Activated T-helper 2 cell treated with anti-CD3 and anti-CD28 coated beads, Interferon-gamma antibody, Interleukin-2, Interleukin-4, amounts not matched to agents 10 μg/mL and 5 μg/mL and 100 μg/mL, durations not matched to agents 14 hours and 24 hours and 36 hours (primary cell): Measurements from ENCODE around the gene IQGAP2. TPM values are rescaled to one million over a fixed set of nuclear protein-coding genes. Genes with fewer than 3 reads are reported as not detected.

Experiments
- DNase-seq: peaks from one replicate; pipeline ENCODE4 v3.0.0; 2021; ENCODE audit warnings: low spot score
- H3K27ac Mint-ChIP-seq: one replicate; pipeline ENCODE4 v1.8.0; 2021; ENCODE audit warnings: mixed read lengths
- H3K27me3 Mint-ChIP-seq: one replicate; pipeline ENCODE4 v1.8.0; 2021; ENCODE audit warnings: low read depth, mixed read lengths
- H3K36me3 Mint-ChIP-seq: one replicate; pipeline ENCODE4 v1.8.0; 2021; ENCODE audit warnings: low read depth, mixed read lengths
- H3K4me1 Mint-ChIP-seq: one replicate; pipeline ENCODE4 v1.8.0; 2021; ENCODE audit warnings: low read depth, mixed read lengths
- H3K4me3 Mint-ChIP-seq: one replicate; pipeline ENCODE4 v1.8.0; 2021; ENCODE audit warnings: low read depth, mild to moderate bottlenecking, moderate library complexity, mixed read lengths
- H3K9me3 Mint-ChIP-seq: one replicate; pipeline ENCODE4 v1.8.0; 2021; ENCODE audit warnings: mixed read lengths
- intact Hi-C: fragments of 100-400 bp; cut with micrococcal nuclease; formaldehyde crosslinking; loops from one replicate; pipeline ENCODE4 v1.15.1; 2023
- total RNA-seq: library from RNA; stranded (reverse); gene quantifications from 2 replicates; pipeline ENCODE4 v1.2.3, GENCODE V29; 2022

Gene IQGAP2
- total RNA-seq, 1 donor from 2014 or later = 28.3 TPM

DNA sequence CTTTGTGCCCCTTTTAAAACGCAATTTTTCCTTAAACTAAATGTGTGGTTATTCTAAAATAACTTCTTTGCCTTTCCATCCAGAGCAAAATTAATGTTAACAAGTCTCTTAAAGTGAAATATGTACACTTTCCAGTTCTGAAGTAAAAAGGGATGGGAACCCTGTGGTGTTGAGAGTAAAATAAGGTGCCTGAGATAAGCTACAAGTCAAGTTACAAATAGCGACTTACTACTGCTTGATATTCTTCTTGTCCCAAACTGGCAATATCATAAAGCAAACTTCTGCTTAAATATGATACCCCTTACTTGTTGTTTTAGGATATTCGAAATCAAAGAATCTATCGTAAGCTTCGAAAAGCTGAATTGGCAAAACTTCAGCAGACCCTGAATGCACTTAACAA, 294.6 kb downstream of the IQGAP2 start:
- H3K4me3 Mint-ChIP-seq = no peak overlapping the region

DNA sequence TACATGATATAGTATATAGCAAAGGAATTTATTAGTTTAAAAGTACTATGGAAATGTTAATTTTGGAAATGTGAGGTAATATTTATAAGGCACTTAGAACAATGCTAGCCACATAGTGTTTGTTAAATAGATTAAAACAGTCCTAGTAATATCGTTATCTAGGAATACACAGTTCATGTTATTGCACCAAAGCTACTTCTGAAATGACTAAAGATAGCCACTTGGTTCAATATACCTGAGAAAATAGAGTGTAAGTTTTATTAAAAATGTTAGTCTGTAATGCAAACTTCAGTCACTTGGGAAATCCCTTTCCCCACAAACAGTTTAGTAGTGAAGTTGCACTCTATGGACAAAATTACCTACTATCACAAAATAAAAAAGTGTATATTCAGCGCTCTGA, 297.5 kb downstream of the IQGAP2 start:
- no peak for DNase-seq
- intact Hi-C loops = no loop called here
- H3K4me3 Mint-ChIP-seq = no peak overlapping the region
- H3K36me3 Mint-ChIP-seq = peaks cover 44% of the 10 kb centered on the region
- H3K9me3 Mint-ChIP-seq = no peaks in the 10 kb centered on the region
- no peak overlapping the region for H3K27ac Mint-ChIP-seq
- H3K27me3 Mint-ChIP-seq = no peaks in the 10 kb centered on the region
- peaks cover 4% of the 10 kb centered on the region for H3K4me1 Mint-ChIP-seq

More for the DNA sequence above, 294.6 kb downstream of the IQGAP2 start:
- DNase-seq = no peak
- Mint-ChIP-seq H3K36me3 (peaks cover 56% of the 10 kb centered on the region), H3K27me3 (no peaks in the 10 kb centered on the region), H3K9me3 (no peaks in the 10 kb centered on the region), H3K4me1 (peaks cover 3% of the 10 kb centered on the region), H3K27ac (no peak overlapping the region)
- intact Hi-C loops = no loop called here

DNA sequence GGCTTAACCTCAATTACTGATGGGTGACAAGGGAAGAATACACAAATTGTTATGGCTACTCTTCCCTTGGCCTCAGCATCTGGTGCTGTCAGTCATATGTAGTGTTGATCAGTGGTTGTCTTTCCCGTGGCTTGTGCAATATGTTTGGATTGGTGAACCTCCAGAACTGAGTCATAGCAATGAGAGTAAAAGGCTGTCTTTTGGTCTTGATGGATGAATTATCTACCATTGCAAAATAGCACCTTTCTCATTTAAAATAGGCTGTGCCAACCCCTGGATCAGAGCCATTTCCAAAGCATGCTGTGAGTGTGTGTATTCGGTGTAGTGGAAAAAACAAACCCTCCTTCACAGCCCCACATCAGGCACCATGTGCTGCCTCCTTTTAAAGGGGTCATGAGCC, 298.2 kb downstream of the IQGAP2 start:
- DNase-seq = no peak
- peaks cover 37% of the 10 kb centered on the region for H3K36me3 Mint-ChIP-seq
- no peak overlapping the region for H3K27ac Mint-ChIP-seq
- H3K9me3 Mint-ChIP-seq = no peaks in the 10 kb centered on the region
- intact Hi-C loops = no loop called here
- peaks cover 4% of the 10 kb centered on the region for H3K4me1 Mint-ChIP-seq
- H3K4me3 Mint-ChIP-seq = no peak overlapping the region
- no peaks in the 10 kb centered on the region for H3K27me3 Mint-ChIP-seq

DNA sequence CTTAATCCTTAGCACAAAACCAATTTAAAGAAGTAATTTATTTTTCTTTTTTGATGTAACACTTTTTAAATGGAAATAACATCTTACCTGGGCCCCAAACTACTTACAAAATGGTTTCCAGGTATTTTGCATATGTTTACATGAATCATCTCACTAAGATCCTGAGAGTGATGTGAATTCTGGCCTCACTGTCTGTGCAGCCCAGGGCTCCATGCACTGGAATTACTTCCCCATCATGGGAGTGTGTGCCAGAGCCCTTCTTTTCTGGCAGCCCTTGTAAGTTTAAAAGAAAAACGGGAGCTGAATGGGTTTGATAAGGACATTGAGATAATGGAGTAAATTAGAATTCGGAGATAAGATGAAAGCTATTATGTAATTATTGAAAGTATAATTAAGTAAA, 300.6 kb downstream of the IQGAP2 start:
- H3K4me3 Mint-ChIP-seq = no peak overlapping the region
- no peak for DNase-seq
- peaks cover 4% of the 10 kb centered on the region for H3K4me1 Mint-ChIP-seq
- no peaks in the 10 kb centered on the region for H3K27me3 Mint-ChIP-seq
- H3K36me3 Mint-ChIP-seq = peaks cover 32% of the 10 kb centered on the region
- no peak overlapping the region for H3K27ac Mint-ChIP-seq
- intact Hi-C loops = no loop called here
- no peaks in the 10 kb centered on the region for H3K9me3 Mint-ChIP-seq

DNA sequence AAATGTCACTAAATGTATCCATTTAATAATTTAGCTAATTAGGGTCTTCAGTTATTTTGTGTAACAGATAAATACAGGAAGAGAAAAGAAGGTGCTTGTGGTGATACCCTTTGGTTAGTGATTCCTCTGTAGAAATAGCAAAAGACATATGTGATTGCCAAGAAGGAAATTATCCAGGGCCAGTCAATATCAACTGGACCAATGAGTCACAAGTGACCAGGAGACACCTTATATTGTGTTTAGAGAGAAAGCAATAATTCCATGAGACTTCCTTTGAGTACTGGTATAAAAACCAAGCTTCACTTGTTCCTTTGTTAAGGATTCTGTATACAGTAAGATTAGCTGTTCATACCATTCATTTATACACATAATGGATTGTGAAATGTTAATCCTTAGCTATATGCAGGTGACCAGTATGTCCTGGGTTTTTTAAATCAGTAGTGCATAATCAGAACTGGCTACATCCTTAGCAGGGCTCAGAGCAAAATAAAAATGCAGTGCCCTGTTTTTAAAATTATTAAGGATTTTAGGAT, 301.1 kb downstream of the IQGAP2 start:
- intact Hi-C loops = no loop called here
- no peak overlapping the region for H3K27ac Mint-ChIP-seq
- no peak overlapping the region for H3K4me3 Mint-ChIP-seq
- H3K27me3 Mint-ChIP-seq = no peaks in the 10 kb centered on the region
- peaks cover 29% of the 10 kb centered on the region for H3K36me3 Mint-ChIP-seq
- peaks cover 4% of the 10 kb centered on the region for H3K4me1 Mint-ChIP-seq
- no peak for DNase-seq
- H3K9me3 Mint-ChIP-seq = no peaks in the 10 kb centered on the region

DNA sequence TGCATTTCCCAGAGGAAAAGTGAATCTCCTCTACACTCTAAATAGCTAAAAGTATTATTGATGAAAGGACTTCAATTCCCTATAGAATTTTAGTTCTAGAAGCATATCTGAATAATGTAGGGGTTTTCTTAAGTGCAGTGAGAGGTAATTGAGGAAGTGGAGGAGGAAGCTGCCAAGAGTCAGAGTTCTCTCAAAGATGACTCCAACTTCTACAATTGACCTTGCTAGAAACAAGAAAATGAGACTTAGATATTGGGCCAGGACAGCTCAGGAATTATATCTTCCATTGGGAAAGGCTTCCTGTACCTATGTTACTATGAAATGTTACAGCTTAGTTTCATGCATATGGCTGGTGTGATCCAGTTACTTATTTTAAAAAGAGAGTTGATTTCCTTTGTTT, 302.5 kb downstream of the IQGAP2 start:
- no peak overlapping the region for H3K4me3 Mint-ChIP-seq
- H3K36me3 Mint-ChIP-seq = peaks cover 27% of the 10 kb centered on the region
- no peak overlapping the region for H3K27ac Mint-ChIP-seq

DNA sequence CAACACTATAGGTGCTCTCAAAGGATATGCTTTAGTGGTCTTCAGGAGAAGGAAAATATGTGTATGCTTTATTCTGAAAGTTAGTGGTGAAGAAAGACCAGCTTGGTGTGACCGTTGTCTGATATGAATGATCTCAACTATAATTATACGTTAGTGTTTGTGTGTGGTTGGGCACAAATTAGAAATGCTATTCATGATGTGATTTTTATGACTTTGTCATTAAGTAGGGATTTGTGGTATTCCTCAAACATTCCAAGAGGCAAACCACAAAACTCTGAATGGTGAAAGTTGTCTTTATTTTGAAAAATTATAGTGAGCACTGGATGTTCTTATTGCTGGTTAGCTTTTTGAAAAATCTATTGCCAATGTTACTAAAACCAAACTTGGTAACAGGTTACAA, 306.7 kb downstream of the IQGAP2 start:
- Mint-ChIP-seq H3K9me3 (no peaks in the 10 kb centered on the region), H3K4me3 (no peak overlapping the region), H3K27ac (no peak overlapping the region), H3K27me3 (peaks cover 13% of the 10 kb centered on the region), H3K36me3 (peaks cover 8% of the 10 kb centered on the region), H3K4me1 (peaks cover 28% of the 10 kb centered on the region)
- intact Hi-C loops = loop anchor here (2.0 kb wide), 1 partner anchor 19 kb away; no protein-coding TSS in a partner anchor
- no peak for DNase-seq

More for the DNA sequence above, 302.5 kb downstream of the IQGAP2 start:
- H3K9me3 Mint-ChIP-seq = no peaks in the 10 kb centered on the region
- peaks cover 6% of the 10 kb centered on the region for H3K4me1 Mint-ChIP-seq
- intact Hi-C loops = no loop called here
- H3K27me3 Mint-ChIP-seq = no peaks in the 10 kb centered on the region
- no peak for DNase-seq

DNA sequence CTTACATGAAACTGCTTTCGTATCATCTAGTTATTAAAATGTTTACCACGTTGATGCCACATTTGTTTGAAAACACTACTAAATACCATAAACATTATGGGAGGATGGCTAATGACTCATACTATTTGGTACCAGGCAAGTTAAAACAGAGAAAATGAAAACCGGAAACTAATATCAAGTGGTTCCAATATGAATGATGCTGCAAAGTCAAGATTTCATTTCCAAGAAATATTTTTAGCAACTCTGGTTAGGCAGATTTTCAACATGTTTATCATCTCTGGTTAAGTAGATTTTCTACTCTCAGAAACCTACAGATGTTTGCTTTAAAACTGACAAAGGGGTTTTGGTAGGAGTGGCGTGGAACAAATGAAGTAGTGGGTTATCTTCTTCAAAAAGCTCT, 307.9 kb downstream of the IQGAP2 start:
- Mint-ChIP-seq H3K9me3 (no peaks in the 10 kb centered on the region), H3K27me3 (peaks cover 13% of the 10 kb centered on the region), H3K36me3 (peaks cover 8% of the 10 kb centered on the region), H3K4me3 (no peak overlapping the region), H3K4me1 (peaks cover 28% of the 10 kb centered on the region), H3K27ac (no peak overlapping the region)
- intact Hi-C loops = loop anchor here (2.0 kb wide), 1 partner anchor 20 kb away; no protein-coding TSS in a partner anchor
- DNase-seq = no peak

DNA sequence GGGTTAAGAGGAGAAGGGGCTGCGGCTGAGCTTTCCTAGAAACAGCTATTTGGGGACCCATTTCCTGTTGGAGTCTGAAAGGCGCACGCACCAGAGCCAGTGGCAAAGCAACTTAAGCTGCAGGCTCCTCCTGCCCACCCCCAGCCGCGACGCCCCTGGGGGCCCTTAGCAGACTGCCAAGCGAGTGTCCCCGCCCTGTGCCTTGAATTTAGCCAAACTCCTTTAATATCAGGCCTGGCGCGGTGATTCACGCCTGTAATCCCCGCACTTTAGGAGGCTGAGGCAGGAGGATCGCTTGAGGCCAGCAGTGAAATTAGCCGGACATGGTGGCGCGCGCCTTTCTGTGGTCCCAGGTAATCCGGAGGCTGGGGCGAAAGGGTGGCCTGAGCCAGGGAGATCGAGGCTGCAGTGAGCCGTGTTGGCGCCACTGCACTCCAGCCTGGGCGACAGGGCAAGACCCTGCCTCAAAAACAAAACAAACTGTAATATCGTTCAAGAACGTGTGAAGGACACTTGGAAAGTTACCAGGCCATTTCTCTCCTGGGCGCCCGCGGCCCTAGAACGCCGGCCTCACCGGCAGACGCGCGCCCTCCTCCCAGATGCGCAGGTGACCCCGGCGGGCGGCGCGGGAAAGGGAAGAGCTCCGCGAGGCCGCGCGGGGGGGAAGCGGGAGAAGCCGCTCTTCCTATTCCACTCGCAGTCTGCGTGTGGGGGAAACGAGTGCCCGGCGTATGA, 311.8 kb downstream of the IQGAP2 start:
- DNase-seq = no peak
- Mint-ChIP-seq H3K27me3 (peaks cover 25% of the 10 kb centered on the region), H3K4me1 (peaks cover 41% of the 10 kb centered on the region), H3K9me3 (no peaks in the 10 kb centered on the region), H3K36me3 (peaks cover 3% of the 10 kb centered on the region), H3K4me3 (peak overlapping the region; percentile 76), H3K27ac (no peak overlapping the region)
- intact Hi-C loops = loop anchor here (5.0 kb wide), 1 partner anchor 113 kb away; no protein-coding TSS in a partner anchor

DNA sequence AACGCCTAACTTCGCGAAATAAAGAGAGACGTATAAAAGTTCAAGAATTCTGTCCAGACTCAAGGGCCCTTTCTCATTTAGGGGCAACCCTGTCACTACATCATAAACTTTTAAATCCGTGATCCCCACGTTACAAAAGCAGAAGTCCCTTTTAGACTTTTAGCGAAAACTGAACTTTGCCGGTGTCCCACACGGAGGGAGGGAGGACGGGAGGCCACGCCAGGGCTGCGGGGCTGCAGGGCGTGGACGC, 312.3 kb downstream of the IQGAP2 start:
- intact Hi-C loops = loop anchor here (5.0 kb wide), 1 partner anchor 113 kb away; no protein-coding TSS in a partner anchor
- peaks cover 25% of the 10 kb centered on the region for H3K27me3 Mint-ChIP-seq
- no peak for DNase-seq
- peaks cover 41% of the 10 kb centered on the region for H3K4me1 Mint-ChIP-seq
- H3K4me3 Mint-ChIP-seq = peak overlapping the region; percentile 76
- peaks cover 3% of the 10 kb centered on the region for H3K36me3 Mint-ChIP-seq
- H3K9me3 Mint-ChIP-seq = no peaks in the 10 kb centered on the region
- no peak overlapping the region for H3K27ac Mint-ChIP-seq

DNA sequence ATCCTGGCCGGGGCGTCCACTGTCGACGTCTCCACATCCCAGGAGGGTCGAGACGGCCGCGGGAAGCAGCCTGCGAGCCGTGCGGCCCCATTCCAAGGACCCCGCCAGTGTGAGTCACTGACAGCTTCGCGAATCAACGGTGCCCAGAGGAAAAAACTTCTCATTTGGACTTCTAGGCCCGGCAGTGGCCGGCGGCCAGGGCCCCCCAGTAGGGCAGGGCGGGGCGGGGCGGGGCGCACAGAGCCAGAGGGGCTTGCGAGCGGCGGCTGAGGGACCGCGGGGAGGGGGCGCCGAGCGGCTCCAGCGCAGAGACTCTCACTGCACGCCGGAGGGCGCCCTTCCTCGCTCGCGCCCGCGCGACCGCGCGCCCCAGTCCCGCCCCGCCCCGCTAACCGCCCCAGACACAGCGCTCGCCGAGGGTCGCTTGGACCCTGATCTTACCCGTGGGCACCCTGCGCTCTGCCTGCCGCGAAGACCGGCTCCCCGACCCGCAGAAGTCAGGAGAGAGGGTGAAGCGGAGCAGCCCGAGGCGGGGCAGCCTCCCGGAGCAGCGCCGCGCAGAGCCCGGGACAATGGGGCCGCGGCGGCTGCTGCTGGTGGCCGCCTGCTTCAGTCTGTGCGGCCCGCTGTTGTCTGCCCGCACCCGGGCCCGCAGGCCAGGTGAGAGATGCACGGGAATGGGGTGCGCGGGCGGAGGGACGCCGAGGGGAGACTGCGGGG, 312.8 kb downstream of the IQGAP2 start, which contains the start of gene F2R:
F2R (plus strand) TSS at position 391 of the 720 bp plus-strand sequence; CDS start at position 573, 182 bp downstream.
- intact Hi-C loops = loop anchor here (1.0 to 5.0 kb wide), 3 partner anchors 23 to 114 kb away; no protein-coding TSS in a partner anchor
- DNase-seq = peak; percentile 37
- Mint-ChIP-seq H3K27me3 (peaks cover 25% of the 10 kb centered on the region), H3K4me3 (peak within 1 kb of the TSS; percentile 82), H3K27ac (peak within 1 kb of the TSS; percentile 22), H3K4me1 (peaks cover 36% of the 10 kb centered on the region), H3K36me3 (peaks cover 3% of the 10 kb centered on the region), H3K9me3 (no peaks in the 10 kb centered on the region)

DNA sequence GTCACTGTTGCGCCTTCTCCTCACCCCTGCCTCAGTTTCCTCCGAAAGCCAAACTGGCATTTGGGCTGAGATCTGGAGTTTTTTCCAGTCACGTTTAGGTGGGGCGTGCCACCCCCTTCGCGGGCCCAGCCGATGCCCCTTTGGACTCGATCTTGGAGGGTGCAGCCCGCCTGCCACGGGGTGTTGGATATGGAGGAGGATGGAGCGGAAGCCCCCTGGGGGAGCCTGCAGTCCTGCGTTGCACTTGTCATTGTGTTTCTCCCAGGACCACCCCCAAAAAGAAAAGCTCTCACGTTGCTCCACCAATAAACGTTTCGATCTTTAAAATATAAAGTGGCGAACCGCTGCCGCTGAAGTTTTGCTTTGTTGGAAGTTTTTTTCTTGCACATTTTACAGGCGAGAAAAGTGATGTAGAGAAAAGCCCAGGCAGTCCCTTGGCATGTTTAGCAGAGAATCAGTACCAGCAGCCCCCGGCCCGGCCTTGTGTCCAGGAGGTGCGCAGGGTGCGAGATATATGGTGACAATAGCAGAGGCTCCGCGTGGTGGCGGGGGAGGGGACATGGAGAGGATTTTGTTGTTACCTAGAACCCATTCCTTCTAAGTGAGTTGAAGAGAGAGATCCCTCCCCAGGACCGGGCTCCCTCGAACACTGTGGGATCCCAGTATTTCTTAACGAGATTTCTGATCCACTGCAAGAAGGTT, 313.5 kb downstream of the IQGAP2 start:
- Mint-ChIP-seq H3K9me3 (no peaks in the 10 kb centered on the region), H3K27me3 (peaks cover 25% of the 10 kb centered on the region), H3K27ac (no peak overlapping the region), H3K4me3 (peak overlapping the region; percentile 82), H3K36me3 (peaks cover 3% of the 10 kb centered on the region), H3K4me1 (peaks cover 32% of the 10 kb centered on the region)
- intact Hi-C loops = loop anchor here (1.0 to 5.0 kb wide), 3 partner anchors 23 to 114 kb away; no protein-coding TSS in a partner anchor
- no peak for DNase-seq
